Bronchial epithelial cell (primary cell): ENCODE results near the gene FAM13A. TPM values are rescaled to one million over a fixed set of nuclear protein-coding genes. Genes with fewer than 3 reads are reported as not detected.
"Not testable (repeated sequence)": the region's sequence is repeated elsewhere in the genome, so short reads cannot be mapped to it uniquely, and the experiment has no call there.

Experiments used
- DNase-seq: peaks from one replicate; pipeline ENCODE4 v3.0.0-alpha.2; 2010; ENCODE audit warnings: low read depth
- FAIRE-seq: peaks from 2 replicates; lab custom pipeline; 2011; peaks lifted over from hg19 to GRCh38; lab: Jason Lieb, UNC
- H3K27me3 ChIP-seq: 2 replicates; pipeline ENCODE4 v1.5.1; 2011; ENCODE audit warnings: low read length; ENCODE audit not compliant: control insufficient read depth, insufficient read depth
- H3K36me3 ChIP-seq: 2 replicates; pipeline ENCODE4 v1.5.1; 2011; ENCODE audit warnings: low read length; ENCODE audit not compliant: control insufficient read depth, insufficient read depth
- H3K4me3 ChIP-seq: 2 replicates; pipeline ENCODE4 v1.5.1; 2011; ENCODE audit warnings: mild to moderate bottlenecking, low read depth, low read length, control low read depth
- CTCF ChIP-seq: IDR thresholded peaks from 2 replicates; pipeline ENCODE4 v1.5.1; 2011; ENCODE audit warnings: mild to moderate bottlenecking, moderate library complexity, low read length, control low read depth, inconsistent platforms; ENCODE audit not compliant: insufficient read depth, severe bottlenecking
- total RNA-seq: library from RNA; depleted of rRNA; stranded (reverse); fragments of >200 nt; gene quantifications from 2 replicates; pipeline ENCODE4 v1.2.1, GENCODE V29; 2014

The FAM13A gene
- total RNA-seq, 1 donor from 2014 or later, result 5.8 TPM

DNA sequence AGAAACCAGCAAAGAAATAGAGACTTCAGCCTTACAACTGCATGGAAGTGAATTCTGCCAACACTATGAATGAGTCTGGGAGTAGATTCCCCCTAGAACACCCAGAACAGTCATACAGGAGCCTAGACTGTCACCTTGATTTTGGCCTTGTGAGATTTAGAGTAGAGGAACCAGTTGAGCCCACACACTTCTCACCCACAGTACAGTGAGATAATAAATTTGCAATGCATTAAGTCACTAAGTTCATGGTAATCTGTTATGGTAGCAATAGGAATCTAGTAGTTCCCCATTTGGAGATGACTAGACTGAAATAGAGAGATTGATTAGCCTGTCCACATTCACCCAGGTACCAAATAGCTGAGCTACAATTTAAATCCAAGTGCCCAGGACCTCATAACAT, 59.0 kb downstream of the FAM13A start:
- FAIRE-seq (no peak), DNase-seq (no peak)
- TF ChIP-seq CTCF, result no peak

DNA sequence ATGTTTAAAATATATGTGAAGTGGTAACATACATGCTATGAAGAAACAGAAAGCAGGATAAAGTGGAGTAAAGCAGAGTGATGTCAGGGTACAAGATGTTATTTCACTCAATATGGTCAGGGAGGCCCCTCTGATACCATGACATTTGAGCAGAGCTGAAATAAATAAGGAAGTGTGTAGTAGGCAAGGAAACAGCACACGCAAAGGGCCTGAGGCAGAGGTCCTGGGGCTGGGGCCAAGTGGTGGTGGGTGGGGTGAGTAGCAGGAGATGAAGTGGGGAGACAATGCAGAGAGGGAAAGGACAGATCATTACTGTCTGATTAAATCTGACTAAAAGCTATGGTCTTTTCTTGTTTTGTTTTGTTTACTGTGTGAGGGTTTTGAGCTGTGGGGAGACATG, 61.1 kb downstream of the FAM13A start:
- no peak for TF ChIP-seq CTCF
- H3K4me3 ChIP-seq, result no peak overlapping the region
- DNase-seq (no peak), FAIRE-seq (no peak)
- H3K36me3 ChIP-seq, result no peaks in the 10 kb centered on the region
- no peaks in the 10 kb centered on the region for H3K27me3 ChIP-seq

More for the DNA sequence above, 59.0 kb downstream of the FAM13A start:
- Histone ChIP-seq H3K36me3 (no peaks in the 10 kb centered on the region), H3K4me3 (no peak overlapping the region), H3K27me3 (no peaks in the 10 kb centered on the region)

- not testable (repeated sequence) for FAIRE-seq, H3K4me3 ChIP-seq, H3K27me3 ChIP-seq, H3K36me3 ChIP-seq, DNase-seq
These were observed 61.7 kb downstream of the FAM13A start for GRCh38 chr4:88995257-88995656.

DNA sequence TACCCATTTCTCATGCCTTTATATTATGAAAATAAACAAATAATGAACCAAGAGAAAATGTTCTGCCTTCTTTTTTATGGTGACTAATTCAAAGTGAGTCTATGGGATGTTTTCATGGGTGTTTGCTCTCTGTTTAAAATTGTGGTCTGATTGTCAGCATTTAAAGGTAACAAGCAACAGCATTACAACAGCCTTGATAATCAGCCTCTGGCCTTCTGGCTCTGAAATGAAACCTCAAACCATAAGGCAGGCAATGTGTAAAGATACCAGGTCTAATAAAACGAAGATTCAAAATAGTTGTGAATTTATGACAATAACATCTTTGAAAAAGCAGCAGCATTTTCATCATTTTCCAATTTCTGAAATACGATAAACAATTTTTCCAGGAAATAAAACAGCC, 63.7 kb downstream of the FAM13A start:
- Histone ChIP-seq H3K27me3 (no peaks in the 10 kb centered on the region), H3K4me3 (no peak overlapping the region), H3K36me3 (no peaks in the 10 kb centered on the region)
- no peak for FAIRE-seq
- no peak for TF ChIP-seq CTCF
- DNase-seq, result no peak

DNA sequence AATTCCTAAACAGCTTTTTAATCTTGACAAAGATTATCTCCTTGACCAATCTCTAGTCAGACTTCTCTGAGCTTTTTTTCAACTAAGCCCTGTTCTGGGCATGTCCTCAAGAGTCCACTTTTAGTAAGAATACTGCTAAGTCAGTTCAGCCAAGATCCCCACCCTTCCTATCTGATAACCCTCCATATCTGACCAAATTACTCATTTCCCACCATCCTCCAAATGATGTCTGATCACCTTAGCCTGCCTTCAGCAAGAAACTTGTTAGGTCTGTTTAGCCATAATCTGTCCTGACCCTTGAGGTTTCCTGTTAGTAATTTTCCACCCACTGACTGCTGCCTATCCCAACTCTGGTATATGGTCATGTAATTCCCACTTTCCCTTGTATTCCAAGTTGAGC, 65.2 kb downstream of the FAM13A start:
- DNase-seq (peak; percentile 88), FAIRE-seq (no peak)
- no peaks in the 10 kb centered on the region for H3K27me3 ChIP-seq
- no peaks in the 10 kb centered on the region for H3K36me3 ChIP-seq
- H3K4me3 ChIP-seq, result no peak overlapping the region
- TF ChIP-seq CTCF, result no peak

DNA sequence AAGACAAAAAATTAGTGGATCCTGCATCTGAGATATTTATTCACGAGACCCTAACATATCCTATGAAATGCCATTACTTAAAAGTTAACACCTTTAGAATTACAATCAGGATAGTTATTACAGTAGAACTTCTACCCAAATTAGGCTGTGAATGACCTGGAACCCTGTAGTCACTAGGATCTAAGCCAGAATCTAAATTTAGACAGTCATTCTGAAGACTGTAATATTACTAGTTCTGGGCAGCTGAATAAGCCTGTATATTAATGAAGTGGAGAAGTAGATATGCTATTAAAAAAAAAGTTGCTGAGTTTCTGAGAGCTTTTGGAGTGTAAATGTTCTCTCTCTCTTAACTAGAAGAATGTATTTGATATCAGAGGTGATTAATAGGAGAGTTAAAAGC, 67.0 kb downstream of the FAM13A start:
- Histone ChIP-seq H3K27me3 (no peaks in the 10 kb centered on the region), H3K36me3 (no peaks in the 10 kb centered on the region), H3K4me3 (no peak overlapping the region)
- TF ChIP-seq CTCF, result no peak
- no peak for DNase-seq
- FAIRE-seq, result no peak
